ENCODE measurements around the gene CFAP221.

DNA sequence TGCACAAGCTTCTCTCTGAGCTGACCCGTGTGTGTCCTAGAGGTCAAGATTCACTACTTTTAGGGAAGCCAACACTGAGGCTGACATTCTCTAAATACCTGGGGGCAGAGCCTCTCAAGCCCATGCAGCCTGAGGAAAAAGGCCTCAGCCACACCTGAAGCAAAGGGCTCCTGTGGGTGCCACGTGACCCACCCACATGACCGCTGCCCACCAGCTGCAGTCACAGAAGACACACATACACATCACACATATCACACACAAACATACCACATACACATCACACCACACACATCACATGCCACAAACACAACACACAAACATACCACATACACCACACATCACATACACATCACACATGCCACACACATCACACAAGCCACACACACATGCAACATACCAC lies 149.3 kb downstream of the CFAP221 start:
- TF ChIP-seq, protein P1, sequence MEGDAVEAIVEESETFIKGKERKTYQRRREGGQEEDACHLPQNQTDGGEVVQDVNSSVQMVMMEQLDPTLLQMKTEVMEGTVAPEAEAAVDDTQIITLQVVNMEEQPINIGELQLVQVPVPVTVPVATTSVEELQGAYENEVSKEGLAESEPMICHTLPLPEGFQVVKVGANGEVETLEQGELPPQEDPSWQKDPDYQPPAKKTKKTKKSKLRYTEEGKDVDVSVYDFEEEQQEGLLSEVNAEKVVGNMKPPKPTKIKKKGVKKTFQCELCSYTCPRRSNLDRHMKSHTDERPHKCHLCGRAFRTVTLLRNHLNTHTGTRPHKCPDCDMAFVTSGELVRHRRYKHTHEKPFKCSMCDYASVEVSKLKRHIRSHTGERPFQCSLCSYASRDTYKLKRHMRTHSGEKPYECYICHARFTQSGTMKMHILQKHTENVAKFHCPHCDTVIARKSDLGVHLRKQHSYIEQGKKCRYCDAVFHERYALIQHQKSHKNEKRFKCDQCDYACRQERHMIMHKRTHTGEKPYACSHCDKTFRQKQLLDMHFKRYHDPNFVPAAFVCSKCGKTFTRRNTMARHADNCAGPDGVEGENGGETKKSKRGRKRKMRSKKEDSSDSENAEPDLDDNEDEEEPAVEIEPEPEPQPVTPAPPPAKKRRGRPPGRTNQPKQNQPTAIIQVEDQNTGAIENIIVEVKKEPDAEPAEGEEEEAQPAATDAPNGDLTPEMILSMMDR (conservative IDR thresholded peaks at IDR 0.05; ENCODE audit: low read length), result no peak
- TF ChIP-seq EZH2phosphoT487 (IDR thresholded peaks at IDR 0.05; ENCODE audit: borderline replicate concordance), result no peak
